Kasumi-1 (cell line): ENCODE results near the gene MRM3.
"Not testable (repeated sequence)": the region's sequence is repeated elsewhere in the genome, so short reads cannot be mapped to it uniquely, and the experiment has no call there.

Experiments
- DNase-seq, 2 experiments: peaks; one replicate each; lab custom pipeline; 2025; lab: John Stamatoyannopoulos, UW

Gene MRM3

DNA sequence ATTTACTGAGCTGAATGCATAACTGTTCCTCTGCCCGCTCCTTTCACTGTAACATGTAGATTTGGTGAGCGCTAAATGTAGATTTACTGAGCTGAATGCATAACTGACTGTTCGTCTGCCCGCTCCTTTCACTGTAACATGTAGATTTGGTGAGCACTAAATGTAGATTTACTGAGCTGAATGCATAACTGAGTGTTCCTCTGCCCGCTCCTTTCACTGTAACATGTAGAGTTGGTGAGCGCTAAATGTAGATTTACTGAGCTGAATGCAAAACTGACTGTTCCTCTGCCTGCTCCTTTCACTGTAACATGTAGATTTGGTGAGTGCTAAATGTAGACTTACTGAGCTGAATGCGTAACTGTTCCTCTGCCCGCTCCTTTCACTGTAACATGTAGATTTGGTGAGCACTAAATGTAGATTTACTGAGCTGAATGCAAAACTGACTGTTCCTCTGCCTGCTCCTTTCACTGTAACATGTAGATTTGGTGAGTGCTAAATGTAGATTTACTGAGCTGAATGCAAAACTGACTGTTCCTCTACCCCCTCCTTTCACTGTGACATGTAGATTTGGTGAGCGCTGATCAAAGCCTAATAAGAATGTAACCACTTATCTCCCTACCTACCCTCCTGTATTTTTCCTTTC is 26.7 kb upstream of the MRM3 start:
- DNase-seq, result not testable (repeated sequence)

DNA sequence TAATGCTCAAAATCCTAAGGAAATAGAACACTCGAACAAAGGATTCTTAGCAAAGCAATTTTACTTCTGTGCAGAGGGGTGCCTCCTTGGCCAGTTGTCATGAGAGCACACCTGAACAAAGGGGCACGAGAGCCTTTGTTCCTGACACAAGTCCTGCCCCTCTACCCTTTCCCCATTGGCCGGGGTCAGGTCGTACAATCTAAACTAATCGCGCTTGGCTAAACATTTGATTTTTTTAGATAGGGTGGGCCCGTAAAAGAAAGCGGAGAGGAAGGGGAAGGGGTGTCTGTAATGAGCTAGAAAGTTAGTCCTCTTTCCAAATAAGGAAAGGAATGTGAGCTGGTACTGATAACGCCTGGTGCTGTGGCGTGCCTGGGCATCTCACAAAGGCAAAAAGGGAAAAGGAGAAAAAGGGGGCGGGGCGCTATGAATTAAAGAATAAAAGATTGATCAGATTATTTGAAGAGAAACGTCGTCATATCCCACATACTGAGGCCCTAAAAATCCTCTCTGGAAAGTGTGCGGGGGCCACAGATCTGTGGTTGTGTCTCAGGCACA is 26.1 kb upstream of the MRM3 start:
- not testable (repeated sequence) for DNase-seq

DNA sequence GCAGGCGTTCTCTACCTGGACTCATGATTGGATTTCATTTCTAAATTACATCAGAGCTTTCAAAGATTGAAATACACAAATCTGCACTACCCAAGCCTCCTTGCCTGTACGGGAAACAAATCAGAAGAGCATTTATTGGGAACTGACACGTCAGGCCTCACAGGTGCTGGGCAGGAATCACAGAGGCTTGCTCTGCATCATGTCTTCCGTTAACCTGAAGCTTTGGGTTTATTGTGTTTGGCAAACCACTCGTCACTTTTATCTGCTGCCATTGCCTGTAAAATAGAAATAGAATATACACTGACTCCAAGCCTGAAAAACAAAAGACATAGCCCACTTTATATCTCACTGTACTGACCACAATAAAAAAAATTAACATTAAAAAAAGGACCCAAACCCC is 22.2 kb upstream of the MRM3 start:
- no peak for DNase-seq

DNA sequence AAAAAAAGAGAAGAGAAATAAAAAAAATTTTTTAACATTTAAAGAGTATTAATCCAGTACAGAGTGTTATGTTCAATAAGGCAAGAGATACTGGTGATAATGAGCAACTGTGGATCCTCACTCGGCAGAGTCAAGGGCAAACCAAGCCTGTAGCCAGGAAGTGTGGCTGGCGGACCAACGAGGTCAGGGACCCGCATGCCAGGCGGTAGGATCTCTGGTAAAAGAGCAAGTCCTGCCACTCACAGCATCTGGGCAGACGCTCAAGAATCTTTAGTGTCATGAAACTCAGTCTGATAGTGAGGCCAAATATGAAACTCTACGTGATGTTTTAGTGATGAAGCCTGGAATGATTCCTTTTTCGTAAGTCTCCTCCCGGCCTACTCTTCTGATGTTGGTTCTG is 21.8 kb upstream of the MRM3 start:
- no peak for DNase-seq

DNA sequence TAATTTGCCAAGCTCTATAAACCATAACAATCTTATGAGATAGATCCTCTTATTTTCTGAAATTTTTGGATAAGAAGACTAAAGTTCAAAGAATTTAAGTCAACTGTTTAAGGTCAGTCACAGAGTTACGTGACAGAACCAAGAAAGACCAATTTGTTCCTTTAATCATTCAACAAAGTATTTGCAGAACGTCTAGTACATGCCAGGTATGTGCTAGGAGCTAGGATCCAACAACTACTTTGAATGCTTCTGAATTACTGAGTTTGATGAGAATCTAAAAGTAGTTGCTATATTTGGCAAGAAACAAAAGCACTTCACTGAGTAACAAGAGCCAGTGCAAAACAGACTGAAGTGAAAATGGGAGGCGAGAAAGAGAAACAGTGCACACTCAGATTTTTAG is 15.1 kb upstream of the MRM3 start:
- no peak for DNase-seq

DNA sequence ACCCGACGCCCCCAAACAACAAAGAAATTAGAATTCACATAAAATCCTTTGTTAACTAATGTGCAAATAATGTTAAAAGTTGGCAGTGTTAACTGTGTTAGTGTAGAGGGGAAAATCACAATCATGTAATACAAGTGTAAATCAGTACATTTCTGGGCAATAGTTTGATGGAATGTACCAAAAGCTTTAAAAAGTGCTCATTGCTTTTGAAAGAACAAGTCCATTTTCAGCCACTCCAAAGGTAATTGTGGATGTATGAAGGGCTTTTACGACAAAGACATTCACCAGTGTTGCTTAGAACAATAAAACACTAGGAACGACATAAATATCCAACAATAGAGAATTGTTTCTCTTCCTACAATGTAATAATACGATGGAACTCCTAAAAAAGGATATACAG is 9.1 kb upstream of the MRM3 start:
- DNase-seq, result no peak

DNA sequence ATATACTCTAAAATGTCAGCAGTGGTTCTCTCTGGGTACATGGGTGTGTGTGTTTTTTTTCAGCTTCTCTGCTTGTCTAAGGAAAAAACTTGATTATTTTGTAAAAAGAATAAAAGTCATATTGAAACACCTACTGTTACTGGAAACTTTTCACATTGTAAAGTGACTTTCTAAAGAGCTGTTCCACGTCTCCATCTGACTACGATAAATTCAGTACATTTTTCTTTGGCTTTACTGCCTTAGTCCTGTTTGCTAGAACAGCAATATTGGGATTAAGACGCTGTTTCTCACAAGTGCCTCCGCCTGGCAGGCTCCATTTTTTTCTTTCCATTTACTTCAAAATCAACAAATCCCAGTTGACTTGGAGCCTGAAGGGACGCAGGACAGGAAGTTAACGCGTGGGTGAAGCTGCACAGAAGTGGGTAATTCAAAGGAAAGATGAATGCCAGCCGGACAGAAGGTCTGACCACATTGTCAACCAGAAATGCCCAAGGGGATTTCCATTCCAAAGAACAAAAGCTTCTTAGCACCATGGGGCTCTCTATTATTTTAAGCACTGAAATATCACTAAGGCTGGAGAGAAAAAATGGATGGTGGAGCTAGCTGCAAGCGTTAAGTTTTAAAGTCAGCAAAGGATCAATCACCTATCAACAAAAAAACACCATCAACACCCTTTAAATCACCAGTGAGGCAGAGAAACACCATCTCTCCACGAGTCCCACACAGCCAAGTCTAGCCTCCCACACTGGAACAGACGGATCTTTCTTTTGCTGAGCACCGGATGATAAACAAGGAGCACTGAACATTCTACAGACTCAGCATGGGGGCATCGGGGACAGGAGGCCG is 8.5 kb upstream of the MRM3 start:
- DNase-seq, result no peak

DNA sequence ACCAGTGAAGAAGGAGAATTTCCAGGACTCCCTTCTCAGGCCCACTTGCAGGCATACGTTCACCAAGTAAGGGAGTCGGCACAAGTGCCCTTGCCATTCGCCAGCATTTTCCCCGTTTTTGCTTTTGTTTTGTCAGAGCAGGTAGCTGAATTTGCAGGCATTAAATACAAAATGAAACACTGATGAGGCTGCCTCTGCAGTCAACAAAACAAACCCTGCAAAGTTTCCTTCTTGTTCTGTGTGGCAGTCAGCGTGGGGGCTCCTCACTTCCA is 7.9 kb upstream of the MRM3 start:
- no peak for DNase-seq

DNA sequence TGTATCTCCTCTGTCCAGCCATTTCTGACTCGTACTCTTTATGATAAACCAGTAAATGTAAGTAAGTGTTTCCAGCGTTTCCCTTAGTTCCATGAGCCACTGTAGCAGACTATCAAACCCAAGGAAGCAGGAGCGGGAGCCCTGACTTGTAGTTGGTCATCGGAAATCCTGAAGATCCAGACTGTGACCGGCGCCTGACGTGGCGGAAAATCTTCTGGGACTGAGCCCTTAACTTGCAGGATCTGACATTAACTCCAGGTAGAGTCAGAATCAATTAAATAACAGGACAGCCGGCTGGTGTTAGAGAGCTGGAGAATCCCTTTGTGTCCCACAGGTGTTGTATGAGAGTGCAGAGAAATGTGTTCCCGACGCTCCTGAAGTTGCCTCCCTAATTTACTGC is 4.1 kb upstream of the MRM3 start:
- DNase-seq, result no peak

DNA sequence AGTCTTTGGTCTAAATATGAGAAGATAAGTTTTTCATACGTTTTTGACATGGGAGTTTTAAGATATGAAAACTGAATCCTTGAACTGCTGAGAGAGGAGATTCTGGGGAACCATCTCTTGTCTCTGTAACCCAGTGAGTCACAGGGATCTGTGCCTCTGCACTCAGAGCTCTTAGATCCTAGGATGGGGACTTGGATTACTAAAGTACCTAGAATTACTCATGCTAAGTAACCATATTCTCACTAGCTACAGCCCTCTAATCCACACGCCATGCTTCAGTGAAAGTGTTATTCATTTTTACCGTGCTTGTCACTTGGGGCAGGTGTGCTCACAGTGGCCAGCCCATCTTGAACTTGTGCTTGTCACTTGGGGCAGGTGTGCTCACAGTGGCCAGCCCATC is 2.0 kb downstream of the MRM3 start:
- no peak for DNase-seq

DNA sequence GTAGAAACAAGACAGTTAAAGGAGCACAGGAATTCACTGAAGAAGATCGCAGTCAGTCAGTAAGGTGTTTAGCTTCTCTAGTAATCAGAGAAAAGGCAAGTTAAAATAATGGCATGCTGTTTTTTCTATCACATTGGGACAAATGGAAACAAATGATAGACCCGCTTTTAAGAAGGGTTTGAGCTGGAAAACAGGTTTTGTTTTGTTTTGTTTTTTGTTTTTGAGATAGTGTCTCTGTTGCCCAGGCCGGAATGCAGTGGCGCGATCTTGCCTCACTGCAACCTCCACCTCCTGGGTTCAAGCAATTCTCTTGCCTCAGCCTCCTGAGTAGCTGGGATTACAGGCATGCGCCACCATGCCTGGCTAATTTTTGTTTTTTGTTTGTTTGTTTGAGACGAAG is 3.7 kb downstream of the MRM3 start:
- not testable (repeated sequence) for DNase-seq

DNA sequence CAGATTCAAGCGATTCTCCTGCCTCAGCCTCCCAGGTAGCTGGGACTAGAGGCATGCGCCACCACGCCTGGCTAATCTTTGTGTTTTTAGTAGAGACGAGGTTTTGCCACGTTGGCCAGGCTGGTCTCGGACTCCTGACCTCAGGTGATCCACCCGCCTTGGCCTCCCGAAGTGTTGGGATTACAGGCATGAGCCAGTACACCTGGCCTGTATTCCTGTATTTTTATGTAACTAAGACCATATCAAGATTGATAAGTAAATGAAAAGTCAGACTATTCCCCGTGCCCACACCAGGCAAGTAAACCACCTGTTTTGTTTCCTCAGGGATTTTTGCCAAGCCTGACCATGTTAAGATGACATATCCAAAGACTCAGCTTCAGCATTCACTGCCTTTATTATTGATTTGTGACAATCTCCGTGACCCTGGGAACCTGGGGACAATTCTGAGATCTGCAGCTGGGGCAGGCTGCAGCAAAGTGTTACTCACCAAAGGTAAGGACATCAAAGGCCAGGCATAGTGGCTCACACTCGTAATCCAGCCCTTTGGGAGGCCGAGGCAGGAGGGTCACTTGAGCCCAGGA is 5.6 kb downstream of the MRM3 start:
- no peak for DNase-seq

DNA sequence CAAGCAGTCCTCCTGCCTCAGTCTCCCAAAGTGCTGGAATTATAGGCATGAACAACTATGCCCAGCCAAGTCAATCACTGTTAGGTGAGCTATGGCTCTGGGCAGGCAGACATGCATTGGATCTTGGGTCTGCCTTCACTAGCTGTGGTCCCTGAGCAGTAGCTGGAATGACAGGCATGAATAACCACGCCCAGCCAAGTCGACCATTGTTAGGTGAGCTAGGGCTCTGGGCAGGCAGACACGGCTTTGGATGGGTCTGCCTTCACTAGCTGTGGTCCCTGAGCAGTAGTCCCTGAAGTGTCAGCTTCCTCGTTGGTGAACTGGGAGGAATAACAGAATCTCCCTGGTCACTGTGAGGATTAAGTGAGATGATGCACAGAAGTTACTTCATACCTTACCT is 6.4 kb downstream of the MRM3 start:
- DNase-seq, result no peak

DNA sequence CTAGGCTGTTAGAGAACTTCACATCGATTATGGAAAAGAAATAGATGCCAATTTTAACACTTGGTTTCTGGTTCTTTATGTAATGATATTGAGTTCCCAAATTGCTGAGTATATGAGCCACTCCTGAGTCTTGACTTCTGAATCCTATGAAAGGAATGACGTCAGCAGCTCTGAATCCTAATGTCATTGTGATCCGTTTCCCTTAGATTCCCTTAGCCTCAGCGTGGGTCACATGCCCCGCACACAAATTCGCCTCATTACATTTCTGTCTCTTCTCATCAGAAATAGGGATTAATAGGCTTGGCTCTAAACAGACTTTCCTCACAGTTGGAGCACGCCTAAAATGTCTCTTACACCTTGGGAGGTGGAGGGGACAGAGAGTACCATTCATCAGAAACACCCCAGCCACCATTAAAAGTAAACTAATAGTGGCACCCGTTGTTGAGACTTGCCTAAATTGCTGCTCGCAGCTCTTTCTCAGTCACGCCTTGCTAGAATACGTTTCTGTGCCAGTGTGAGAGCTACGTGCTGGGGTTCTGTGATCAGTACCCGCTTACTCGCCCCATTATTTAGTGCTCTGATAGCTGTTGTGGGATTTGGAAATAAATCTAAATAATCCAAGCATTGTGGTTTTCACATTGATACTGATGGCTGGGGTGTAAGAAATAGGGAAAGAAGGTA is 7.1 kb downstream of the MRM3 start:
- no peak for DNase-seq

DNA sequence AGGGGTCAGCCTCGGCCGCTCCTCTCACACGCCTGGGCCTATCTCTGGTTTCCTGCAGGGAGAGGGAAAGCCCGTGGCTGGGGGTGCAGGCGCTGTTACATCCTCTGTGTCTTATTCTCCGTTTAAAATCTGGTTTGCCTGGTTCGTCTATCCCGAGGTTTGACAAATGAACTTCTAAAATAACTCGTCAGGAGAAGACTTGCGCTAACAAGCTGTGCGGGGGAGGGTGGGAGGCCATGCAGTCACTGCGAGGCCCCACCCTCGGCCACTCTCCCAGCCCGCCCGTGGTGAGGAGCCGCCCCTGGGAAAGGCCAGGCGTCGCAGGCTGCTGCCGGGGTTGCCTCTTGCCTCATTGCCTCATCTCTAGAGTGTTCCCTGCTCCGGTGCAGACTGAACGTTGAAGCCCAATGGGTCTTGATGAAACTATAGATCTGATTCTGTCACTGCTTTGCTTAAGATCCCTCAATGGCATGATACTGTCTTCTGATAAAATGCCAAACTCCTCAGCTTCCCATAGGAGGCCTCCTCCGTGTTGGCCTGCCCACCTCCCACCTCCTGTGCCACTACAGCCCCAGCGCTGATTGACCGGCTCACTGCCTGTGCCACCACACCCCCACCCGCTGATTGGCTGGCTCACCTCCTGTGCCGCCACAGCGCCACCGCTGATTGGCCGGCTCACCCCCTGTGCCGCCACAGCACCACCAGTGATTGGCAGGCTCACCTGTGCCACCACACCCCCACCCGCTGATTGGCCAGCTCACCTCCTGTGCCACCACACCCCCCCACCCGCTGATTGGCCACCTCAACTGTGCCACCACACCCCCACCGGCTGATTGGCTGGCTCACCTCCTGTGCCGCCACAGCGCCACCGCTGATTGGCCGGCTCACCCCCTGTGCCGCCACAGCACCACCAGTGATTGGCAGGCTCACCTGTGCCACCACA is 8.0 kb downstream of the MRM3 start:
- not testable (repeated sequence) for DNase-seq

DNA sequence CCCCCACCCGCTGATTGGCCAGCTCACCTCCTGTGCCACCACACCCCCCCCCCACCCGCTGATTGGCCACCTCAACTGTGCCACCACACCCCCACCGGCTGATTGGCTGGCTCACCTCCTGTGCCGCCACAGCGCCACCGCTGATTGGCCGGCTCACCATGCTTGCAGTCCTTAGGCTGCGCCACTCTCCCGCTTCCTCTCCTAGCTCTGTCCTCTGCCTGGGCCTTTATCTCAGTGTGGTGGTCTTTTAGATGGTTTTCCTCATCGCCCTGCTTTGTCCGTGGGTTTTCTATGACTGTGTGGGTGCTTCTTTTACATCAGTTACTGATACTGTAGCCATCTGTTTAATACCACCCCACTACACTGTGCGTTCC is 8.7 kb downstream of the MRM3 start:
- DNase-seq, result not testable (repeated sequence)

DNA sequence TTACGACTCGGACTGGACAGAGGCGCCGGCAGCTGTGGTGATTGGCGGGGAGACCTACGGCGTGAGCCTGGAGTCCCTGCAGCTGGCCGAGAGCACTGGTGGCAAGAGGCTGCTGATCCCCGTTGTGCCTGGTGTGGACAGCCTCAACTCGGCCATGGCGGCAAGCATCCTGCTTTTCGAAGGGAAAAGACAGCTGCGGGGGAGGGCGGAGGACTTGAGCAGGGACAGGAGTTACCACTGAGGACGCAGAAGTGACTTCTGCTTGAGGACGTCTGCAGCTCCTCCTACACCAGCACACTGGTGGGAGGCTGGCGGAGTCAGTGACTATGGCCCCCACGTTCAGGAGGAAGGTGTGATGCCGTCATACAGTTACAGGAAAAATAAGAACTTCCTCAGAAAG is 9.7 kb downstream of the MRM3 start:
- DNase-seq, result no peak

DNA sequence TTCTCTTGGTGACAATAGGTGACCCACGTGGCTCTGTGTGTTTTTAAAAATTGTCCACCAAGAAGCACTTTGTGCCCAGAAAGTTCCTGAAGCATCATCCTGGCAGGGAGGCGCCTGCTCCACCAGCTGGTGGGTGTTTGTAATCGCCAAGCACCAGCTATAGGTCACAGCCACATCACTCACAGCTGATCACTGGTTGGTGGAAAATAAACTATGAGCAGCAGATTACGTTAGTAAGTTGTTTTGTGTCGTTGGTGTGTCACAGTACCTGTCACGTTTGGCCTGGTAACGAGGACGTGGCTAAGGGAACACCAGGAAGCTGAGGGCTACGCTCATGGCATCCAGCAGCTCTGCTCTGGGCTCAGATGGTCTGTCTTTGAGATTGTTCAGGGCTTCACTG is 10.1 kb downstream of the MRM3 start:
- no peak for DNase-seq

DNA sequence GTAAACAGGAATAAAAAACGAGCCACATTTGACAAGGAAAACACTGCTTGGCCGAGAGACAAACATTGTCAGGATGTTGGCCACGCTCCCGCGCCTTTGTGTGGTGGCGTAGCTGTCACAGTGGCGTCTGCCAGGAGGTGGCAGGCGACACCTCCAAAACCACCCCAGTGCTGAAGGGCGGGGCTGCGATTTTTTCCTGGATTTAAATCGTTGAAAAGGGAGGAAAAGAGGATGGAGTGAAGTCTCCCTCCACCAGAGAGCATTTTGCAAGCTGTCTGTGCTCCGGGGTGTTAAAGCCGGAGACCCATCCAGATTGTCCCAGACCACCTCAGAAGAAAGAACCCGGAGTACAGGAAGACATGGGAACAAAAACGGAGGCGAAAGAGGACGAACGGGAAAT is 12.7 kb downstream of the MRM3 start:
- no peak for DNase-seq

DNA sequence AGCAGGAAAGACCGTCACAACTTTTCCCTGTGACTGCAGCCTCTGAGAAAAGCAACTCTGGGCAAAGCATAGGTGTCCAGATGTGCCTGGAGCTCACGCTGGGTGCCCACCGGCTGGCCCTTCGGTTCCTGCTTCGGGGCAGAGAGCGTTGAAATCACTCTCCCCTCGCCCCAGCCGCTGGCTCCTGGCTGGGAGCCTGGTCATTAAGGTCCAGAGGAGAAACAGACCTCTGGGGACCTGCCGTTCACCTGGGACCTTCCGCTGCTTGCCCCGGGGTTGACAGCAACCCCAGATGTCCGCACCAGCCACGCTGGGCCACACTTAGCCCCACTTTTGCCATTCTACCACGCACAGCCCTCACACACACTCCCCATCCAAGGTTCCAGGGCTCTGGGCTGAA is 13.1 kb downstream of the MRM3 start:
- DNase-seq, result no peak

DNA sequence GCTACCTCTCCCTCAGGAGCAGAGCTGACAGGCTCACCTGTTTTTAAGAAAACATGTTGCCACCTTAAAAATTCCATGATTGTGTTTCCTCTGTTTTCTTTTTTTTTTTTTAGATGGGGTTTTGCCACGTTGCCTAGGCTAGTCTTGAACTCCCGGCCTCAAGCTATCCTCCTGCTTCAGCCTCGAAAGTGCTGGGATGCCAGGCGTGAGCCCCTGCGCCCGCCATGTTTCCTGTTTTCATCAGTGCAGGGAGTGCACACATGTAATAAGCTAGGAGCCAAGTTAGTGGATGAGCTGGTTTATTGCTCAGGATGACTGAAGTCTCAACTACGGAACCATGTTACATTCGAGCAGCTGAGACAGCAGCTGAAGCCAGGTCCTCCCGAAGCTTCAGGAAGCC is 13.6 kb downstream of the MRM3 start:
- no peak for DNase-seq

DNA sequence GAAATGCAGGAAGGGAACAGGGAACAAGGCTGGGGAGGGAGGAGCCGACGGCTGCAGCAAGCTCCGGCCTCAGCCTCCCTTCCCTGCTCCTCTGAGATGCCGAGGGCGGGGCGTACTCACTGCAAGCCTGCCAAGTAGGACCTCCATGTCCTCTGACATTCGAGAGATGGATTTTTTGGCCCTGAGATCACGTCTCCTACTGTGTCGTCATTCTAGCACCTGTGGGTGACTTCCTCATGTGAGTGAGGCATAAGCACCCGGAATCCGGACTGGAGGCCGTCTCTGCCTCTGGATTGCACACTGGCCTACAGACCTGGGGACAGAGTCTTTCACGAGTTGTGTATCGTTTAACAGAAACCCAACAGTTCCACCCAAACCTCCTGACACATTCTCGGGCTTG is 14.5 kb downstream of the MRM3 start:
- DNase-seq, result no peak
